MM.1S (cell line): Measurements from ENCODE around the gene DPH3.
A peak's percentile ranks its signal among the peaks of the same experiment; 100 is the strongest.

ENCODE experiments used
- DNase-seq: peaks from one replicate; pipeline ENCODE4 v3.0.0-alpha.2; 2015
- H2AFZ ChIP-seq: fragments of 300-600 bp; sonication (generic); 2 replicates; pipeline ENCODE4 v1.6.0; 2016; ENCODE audit warnings: antibody characterized with exemption, low read length
- H3F3A ChIP-seq: fragments of 300-600 bp; sonication (generic); 2 replicates; pipeline ENCODE4 v1.6.1; 2016; ENCODE audit warnings: mild to moderate bottlenecking, antibody characterized with exemption, low read length, moderate library complexity, mixed read lengths; ENCODE audit not compliant: insufficient read depth
- H3K27ac ChIP-seq: fragments of 300-600 bp; sonication (generic); 2 replicates; pipeline ENCODE4 v1.5.1; 2016; ENCODE audit warnings: mild to moderate bottlenecking, low read length
- H3K27me3 ChIP-seq: fragments of 300-600 bp; sonication (generic); replicated peaks from 2 replicates; pipeline ENCODE4 v1.6.0; 2016; ENCODE audit warnings: low read length; ENCODE audit not compliant: insufficient read depth
- H3K36me3 ChIP-seq: fragments of 300-600 bp; sonication (generic); replicated peaks from 2 replicates; pipeline ENCODE4 v1.6.1; 2016; ENCODE audit warnings: mild to moderate bottlenecking, low read length, mixed read lengths; ENCODE audit not compliant: insufficient read depth
- H3K4me1 ChIP-seq: fragments of 300-600 bp; sonication (generic); 2 replicates; pipeline ENCODE4 v1.6.1; 2016; ENCODE audit warnings: low read length, mixed read lengths
- H3K4me2 ChIP-seq: fragments of 300-600 bp; sonication (generic); 2 replicates; pipeline ENCODE4 v1.6.0; 2016; ENCODE audit warnings: low read depth, low read length
- H3K4me3 ChIP-seq: fragments of 300-600 bp; sonication (generic); 2 replicates; pipeline ENCODE4 v1.5.1; 2016; ENCODE audit warnings: low read length, mixed read lengths
- H3K79me2 ChIP-seq: fragments of 300-600 bp; sonication (generic); 2 replicates; pipeline ENCODE4 v1.6.1; 2016; ENCODE audit warnings: mixed run types, low read length, mixed read lengths
- H3K9ac ChIP-seq: fragments of 300-600 bp; sonication (generic); 2 replicates; pipeline ENCODE4 v1.6.1; 2016; ENCODE audit warnings: low read length, mixed read lengths
- H3K9me2 ChIP-seq: fragments of 300-600 bp; sonication (generic); replicated peaks from 2 replicates; pipeline ENCODE4 v1.6.1; 2016; ENCODE audit warnings: mild to moderate bottlenecking, low read length, mixed read lengths; ENCODE audit not compliant: insufficient read depth
- H3K9me3 ChIP-seq: fragments of 300-600 bp; sonication (generic); replicated peaks from 2 replicates; pipeline ENCODE4 v1.6.1; 2016; ENCODE audit warnings: mild to moderate bottlenecking, low read length, mixed read lengths; ENCODE audit not compliant: insufficient read depth
- H4K20me1 ChIP-seq: fragments of 300-600 bp; sonication (generic); 2 replicates; pipeline ENCODE4 v1.6.1; 2016; ENCODE audit warnings: mild to moderate bottlenecking, low read length, moderate library complexity, mixed read lengths; ENCODE audit not compliant: insufficient read depth
- CTCF ChIP-seq: fragments of 300-600 bp; sonication (generic); IDR thresholded peaks from 2 replicates; pipeline ENCODE4 v1.5.1; 2016; ENCODE audit warnings: antibody characterized with exemption, low read length, mixed read lengths
- EZH2 ChIP-seq: fragments of 300-600 bp; sonication (generic); optimal IDR thresholded peaks from 2 replicates; pipeline ENCODE3; 2017; ENCODE audit warnings: low read depth, mild to moderate bottlenecking, antibody characterized with exemption, low read length, mixed read lengths
- EZH2phosphoT487 ChIP-seq: fragments of 300-600 bp; sonication (generic); IDR thresholded peaks from 2 replicates; pipeline ENCODE4 v1.6.1; 2018; ENCODE audit warnings: antibody characterized with exemption, low read length

The DPH3 gene

DNA sequence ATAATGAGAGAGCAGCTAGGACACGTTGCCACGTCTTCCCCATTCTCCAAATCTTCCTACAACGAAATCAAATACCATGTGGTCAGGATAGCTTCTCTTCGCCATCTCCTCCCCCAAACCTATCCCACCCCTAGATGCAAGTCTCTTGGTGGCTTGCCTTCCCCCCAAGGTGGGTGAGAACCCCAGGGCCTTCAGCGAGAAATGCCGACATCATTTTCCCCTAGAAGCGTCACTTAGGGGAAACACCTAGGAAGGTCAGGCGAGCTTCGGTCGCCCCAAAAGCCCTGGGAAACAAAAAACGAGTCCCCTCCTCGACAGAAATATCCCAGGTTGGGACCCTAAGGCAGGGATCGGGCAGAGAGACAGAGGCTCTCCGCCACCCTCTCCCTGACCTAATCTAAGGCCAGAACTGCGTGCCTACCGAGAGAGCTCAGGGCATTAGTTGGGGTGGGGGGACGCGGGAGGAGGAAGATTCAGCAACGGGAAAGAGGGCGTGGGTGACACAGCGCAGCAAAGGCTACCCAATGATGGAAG, 502 bp downstream of the DPH3 start:
- peaks cover 8% of the 10 kb centered on the region; the same call in 1 of the 2 replicates for H3K4me1 ChIP-seq
- peak overlapping the region; percentile 82 for H3K9ac ChIP-seq
- peak overlapping the region; percentile 72 for H2AFZ ChIP-seq
- no peaks in the 10 kb centered on the region for H3K27me3 ChIP-seq
- peaks cover 27% of the 10 kb centered on the region for H3F3A ChIP-seq
- H3K4me2 ChIP-seq: peak overlapping the region; percentile 92
- H3K4me3 ChIP-seq: peak overlapping the region; percentile 97
- H4K20me1 ChIP-seq: no peaks in the 10 kb centered on the region
- no peaks in the 10 kb centered on the region for H3K9me3 ChIP-seq
- peaks cover 75% of the 10 kb centered on the region for H3K79me2 ChIP-seq
- no peaks in the 10 kb centered on the region for H3K9me2 ChIP-seq
- TF ChIP-seq EZH2: no peak
- no peak for TF ChIP-seq EZH2phosphoT487
- no peak for TF ChIP-seq CTCF
- DNase-seq: no peak
- peaks cover 6% of the 10 kb centered on the region; the same call in 1 of the 2 replicates for H3K36me3 ChIP-seq
- H3K27ac ChIP-seq: peak overlapping the region; percentile 94

GRCh38 chr3:16262174-16262573, 2.6 kb downstream of the DPH3 start:
- H3K4me2 ChIP-seq: no peak overlapping the region
- no peak overlapping the region for H3K27ac ChIP-seq
- no peak overlapping the region for H2AFZ ChIP-seq
- H3K79me2 ChIP-seq: peaks cover 55% of the 10 kb centered on the region
- H3K9me3 ChIP-seq: no peaks in the 10 kb centered on the region
- H4K20me1 ChIP-seq: no peaks in the 10 kb centered on the region
- peaks cover 6% of the 10 kb centered on the region; the same call in 1 of the 2 replicates for H3K36me3 ChIP-seq
- no peaks in the 10 kb centered on the region for H3K27me3 ChIP-seq
- 0 out of 2 replicates have a peak, but pooled peaks cover 3% of the 10 kb centered on the region for H3K4me1 ChIP-seq
- no peak for DNase-seq
- no peaks in the 10 kb centered on the region for H3K9me2 ChIP-seq
- no peak overlapping the region for H3K4me3 ChIP-seq
- TF ChIP-seq CTCF (no peak), EZH2 (no peak), EZH2phosphoT487 (no peak)
- H3F3A ChIP-seq: peaks cover 22% of the 10 kb centered on the region
- no peak overlapping the region for H3K9ac ChIP-seq

GRCh38 chr3:16260046-16260445, 4.7 kb downstream of the DPH3 start:
- Histone ChIP-seq H3K9me2 (no peaks in the 10 kb centered on the region), H3K9ac (no peak overlapping the region), H3K79me2 (peaks cover 33% of the 10 kb centered on the region), H4K20me1 (no peaks in the 10 kb centered on the region), H3K27ac (no peak overlapping the region), H2AFZ (no peak overlapping the region), H3K4me3 (no peak overlapping the region), H3K36me3 (peaks cover 6% of the 10 kb centered on the region; the same call in 1 of the 2 replicates), H3K9me3 (no peaks in the 10 kb centered on the region), H3K27me3 (no peaks in the 10 kb centered on the region), H3F3A (0 out of 2 replicates have a peak, but pooled peaks cover 5% of the 10 kb centered on the region), H3K4me1 (0 out of 2 replicates have a peak, but pooled peaks cover 3% of the 10 kb centered on the region), H3K4me2 (no peak overlapping the region)
- TF ChIP-seq CTCF (no peak), EZH2phosphoT487 (no peak), EZH2 (no peak)
- DNase-seq: no peak
